ENCODE measurements around the gene CLASP1. TPM values are rescaled to one million over a fixed set of nuclear protein-coding genes. Genes with fewer than 3 reads are reported as not detected.

Gene CLASP1
- total RNA-seq, 1 experiment from 2014 or later: 45.9 TPM

DNA sequence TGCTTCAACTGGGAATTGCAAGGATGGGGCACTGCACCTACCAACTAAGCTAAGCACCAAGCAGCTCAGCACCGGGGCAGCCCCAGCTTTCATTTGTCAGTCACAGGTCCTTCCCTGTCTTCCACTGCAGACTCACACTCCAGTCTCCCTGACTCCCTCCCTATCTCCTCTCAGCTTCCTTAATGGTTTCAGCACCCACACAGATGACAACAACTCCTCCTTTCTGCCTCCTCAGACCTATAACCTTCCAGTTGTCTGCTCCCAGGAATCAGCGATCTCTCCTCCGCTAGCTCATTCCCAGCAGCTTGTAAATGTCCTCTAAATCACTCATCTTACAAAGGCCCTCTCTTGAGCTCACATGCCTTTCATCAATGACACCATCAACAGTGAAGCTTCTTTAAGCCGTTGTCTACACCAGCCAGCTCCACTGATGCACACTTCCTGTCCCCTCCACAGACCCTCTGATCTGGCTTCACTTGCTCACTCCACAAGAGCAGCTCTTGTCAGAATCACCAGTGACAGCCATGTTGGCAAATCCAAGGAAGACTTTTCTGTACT is 32.1 kb downstream of the CLASP1 start:
- H3K23me2 ChIP-seq (ENCODE audit: insufficient read length, low read depth, low read length, poor library complexity, severe bottlenecking): no peaks in the 10 kb centered on the region
- H3K79me1 ChIP-seq (ENCODE audit: insufficient read depth, low read depth, low read length, poor library complexity, severe bottlenecking): peaks cover 11% of the 10 kb centered on the region
- Mint-ChIP-seq H3K9me3 (no peaks in the 10 kb centered on the region), H3K4me3 (no peak overlapping the region), H3K27ac (no peak overlapping the region), H3K4me1 (no peaks in the 10 kb centered on the region), H3K36me3 (ENCODE audit: insufficient read depth in 1 of 3, low read depth in 3 of 3) (peaks cover 0 to 6% (median 0%) of the 10 kb centered on the region in 3 experiments; a peak in 4 of 7 replicates), H3K27me3 (ENCODE audit: low read depth) (no peaks in the 10 kb centered on the region)
- H3K9ac ChIP-seq (ENCODE audit: extremely low read depth, insufficient read length, low read length): no peak overlapping the region
- no peak overlapping the region for H4K5ac ChIP-seq (ENCODE audit: insufficient read length, low read depth, low read length)
- no peak overlapping the region for H3K56ac ChIP-seq (ENCODE audit: insufficient read length, low read depth, low read length)
- no CpG with 5 or more reads among the region's 4 CpGs for WGBS (ENCODE audit: extremely low coverage, insufficient read length, low lambda C conversion rate)
- H2BK120ac ChIP-seq (ENCODE audit: low read depth, low read length, poor library complexity, severe bottlenecking): no peak overlapping the region
- no peak overlapping the region for H4K91ac ChIP-seq (ENCODE audit: insufficient read length, low read depth, low read length)
- H4K8ac ChIP-seq (replicated peaks; ENCODE audit: insufficient read length, low read depth, low read length): no peak overlapping the region
- H2AK5ac ChIP-seq (ENCODE audit: insufficient read length, low read length): no peak overlapping the region
- no peak overlapping the region for H3K14ac ChIP-seq (ENCODE audit: insufficient read depth, low read length)
- no peaks in the 10 kb centered on the region for H4K20me1 ChIP-seq (ENCODE audit: control insufficient read depth, insufficient read depth, insufficient read length)
- H3K4me1 ChIP-seq (ENCODE audit: insufficient read depth, low read length): no peaks in the 10 kb centered on the region
- H3K23ac ChIP-seq (ENCODE audit: insufficient read length, low read depth, low read length): no peak overlapping the region
- H3T11ph ChIP-seq (ENCODE audit: low read length): no peak overlapping the region
- no peak overlapping the region for H2AFZ ChIP-seq (ENCODE audit: low read length)
- no peak overlapping the region for H3K18ac ChIP-seq (ENCODE audit: insufficient read length, low read depth, low read length)
- TF ChIP-seq, protein P1, sequence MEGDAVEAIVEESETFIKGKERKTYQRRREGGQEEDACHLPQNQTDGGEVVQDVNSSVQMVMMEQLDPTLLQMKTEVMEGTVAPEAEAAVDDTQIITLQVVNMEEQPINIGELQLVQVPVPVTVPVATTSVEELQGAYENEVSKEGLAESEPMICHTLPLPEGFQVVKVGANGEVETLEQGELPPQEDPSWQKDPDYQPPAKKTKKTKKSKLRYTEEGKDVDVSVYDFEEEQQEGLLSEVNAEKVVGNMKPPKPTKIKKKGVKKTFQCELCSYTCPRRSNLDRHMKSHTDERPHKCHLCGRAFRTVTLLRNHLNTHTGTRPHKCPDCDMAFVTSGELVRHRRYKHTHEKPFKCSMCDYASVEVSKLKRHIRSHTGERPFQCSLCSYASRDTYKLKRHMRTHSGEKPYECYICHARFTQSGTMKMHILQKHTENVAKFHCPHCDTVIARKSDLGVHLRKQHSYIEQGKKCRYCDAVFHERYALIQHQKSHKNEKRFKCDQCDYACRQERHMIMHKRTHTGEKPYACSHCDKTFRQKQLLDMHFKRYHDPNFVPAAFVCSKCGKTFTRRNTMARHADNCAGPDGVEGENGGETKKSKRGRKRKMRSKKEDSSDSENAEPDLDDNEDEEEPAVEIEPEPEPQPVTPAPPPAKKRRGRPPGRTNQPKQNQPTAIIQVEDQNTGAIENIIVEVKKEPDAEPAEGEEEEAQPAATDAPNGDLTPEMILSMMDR (conservative IDR thresholded peaks at IDR 0.05): no peak
- no peak overlapping the region for H2BK5ac ChIP-seq (ENCODE audit: insufficient read length, low read length)
- no peaks in the 10 kb centered on the region for H3K27me3 ChIP-seq (ENCODE audit: insufficient read depth, low read length)
- no peaks in the 10 kb centered on the region for H3K9me3 ChIP-seq (ENCODE audit: control insufficient read depth, low read depth, low read length)
- H3K79me2 ChIP-seq (ENCODE audit: insufficient read depth, low read length): no peaks in the 10 kb centered on the region; the same call in 1 of the 2 replicates
- no peak overlapping the region for H2BK15ac ChIP-seq (ENCODE audit: low read depth, low read length)
- H3K27ac ChIP-seq (ENCODE audit: insufficient read length, low read depth, low read length): no peak overlapping the region
- no peak overlapping the region for H2BK20ac ChIP-seq (ENCODE audit: low read depth, low read length, poor library complexity, severe bottlenecking)
- no peak for DNase-seq
- H3K4me2 ChIP-seq (ENCODE audit: insufficient read depth, insufficient read length, low read length): no peak overlapping the region
- H2BK12ac ChIP-seq (ENCODE audit: insufficient read length, low read depth, low read length): no peak overlapping the region
- H3K4ac ChIP-seq (ENCODE audit: low read depth, low read length): no peak overlapping the region

Data from H9 (cell line).